ENCODE results near the gene COL4A4.
"Not testable (repeated sequence)": the region's sequence is repeated elsewhere in the genome, so short reads cannot be mapped to it uniquely, and the experiment has no call there.

The COL4A4 gene

DNA sequence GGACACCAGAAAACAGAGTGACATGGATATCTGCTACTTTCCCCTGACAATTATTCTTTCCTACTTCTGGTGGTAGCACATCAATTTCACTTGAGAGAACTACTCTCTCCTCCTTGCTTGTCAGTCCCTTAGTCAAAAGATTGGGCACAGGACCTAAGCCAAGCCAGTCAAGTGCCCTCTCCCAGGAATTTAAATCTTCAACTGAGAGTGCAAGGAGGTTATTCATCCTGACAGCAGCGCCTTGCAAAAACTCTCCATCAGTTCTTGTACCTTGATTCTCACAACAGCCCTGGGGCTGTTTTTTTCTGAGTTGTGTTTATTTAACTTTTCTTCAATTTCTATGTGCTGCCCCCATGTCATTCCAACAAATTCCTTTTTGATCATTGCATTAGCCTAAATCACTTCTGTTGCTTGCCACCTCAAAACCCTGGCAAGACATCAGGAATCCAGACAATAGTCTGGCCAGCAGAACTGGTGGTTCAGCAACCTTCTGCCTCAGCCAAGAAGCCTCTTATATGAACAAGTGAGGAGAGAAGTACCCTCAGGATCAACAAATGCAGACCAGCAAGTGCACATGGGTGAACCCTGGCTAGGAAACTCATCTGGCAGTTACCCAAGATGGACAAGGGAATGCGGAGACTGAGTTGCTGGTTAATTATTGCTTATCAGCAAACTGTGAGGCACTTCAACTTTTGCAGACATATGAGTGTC lies 19.8 kb upstream of the COL4A4 start:
- H2AFZ ChIP-seq (ENCODE audit: low read depth, low read length): no peak overlapping the region
- H3K9me3 ChIP-seq (ENCODE audit: low read length): no peaks in the 10 kb centered on the region
- H3K4me1 ChIP-seq (ENCODE audit: insufficient read depth, low read length): no peaks in the 10 kb centered on the region
- no peak overlapping the region for H3K4me3 ChIP-seq (ENCODE audit: low read length)
- H3K27me3 ChIP-seq (ENCODE audit: insufficient read depth, low read length): no peaks in the 10 kb centered on the region
- H3K36me3 ChIP-seq (ENCODE audit: insufficient read depth, low read length): no peaks in the 10 kb centered on the region

DNA sequence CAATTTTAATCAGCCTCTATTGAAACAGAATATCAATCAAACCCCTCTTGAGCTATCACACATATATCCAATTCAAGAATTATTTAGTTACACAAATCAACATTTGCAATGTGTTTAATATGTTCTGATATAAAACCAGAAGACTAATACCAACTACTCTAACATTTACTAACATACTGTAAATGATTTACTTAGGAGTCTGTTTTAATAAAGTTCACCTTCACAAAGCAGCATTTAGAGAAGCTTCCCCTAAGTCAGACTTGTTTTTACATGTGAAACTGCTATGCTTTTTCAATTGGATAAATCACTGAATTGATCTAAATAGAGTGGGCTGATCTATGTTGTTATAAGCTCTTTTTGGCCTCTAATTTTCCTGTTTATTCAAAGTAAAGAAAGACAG lies 18.8 kb upstream of the COL4A4 start:
- Histone ChIP-seq H3K36me3 (ENCODE audit: insufficient read depth, low read length) (no peaks in the 10 kb centered on the region), H2AFZ (ENCODE audit: low read depth, low read length) (no peak overlapping the region), H3K4me1 (ENCODE audit: insufficient read depth, low read length) (no peaks in the 10 kb centered on the region), H3K4me3 (ENCODE audit: low read length) (no peak overlapping the region), H3K27me3 (ENCODE audit: insufficient read depth, low read length) (no peaks in the 10 kb centered on the region), H3K9me3 (ENCODE audit: low read length) (no peaks in the 10 kb centered on the region)

DNA sequence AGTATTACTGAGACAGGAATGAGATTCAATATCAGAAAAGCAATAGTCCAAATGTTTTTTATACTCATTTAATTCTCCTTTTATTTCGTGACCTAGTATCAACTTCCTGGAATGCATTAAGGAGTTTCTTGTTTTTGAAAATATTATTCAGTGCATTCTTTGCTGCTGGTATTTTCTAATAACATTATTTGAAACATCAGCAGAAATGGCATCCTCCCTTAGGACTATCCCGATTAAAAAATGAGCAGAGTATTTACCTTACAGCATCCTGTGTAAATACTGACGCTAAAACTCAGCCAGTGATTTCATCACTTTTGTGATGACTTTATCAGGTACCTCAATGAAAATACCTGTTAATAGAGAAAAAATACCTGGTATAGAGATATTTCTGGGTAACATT lies 16.8 kb upstream of the COL4A4 start:
- H3K9me3 ChIP-seq (ENCODE audit: low read length): no peaks in the 10 kb centered on the region
- no peaks in the 10 kb centered on the region for H3K4me1 ChIP-seq (ENCODE audit: insufficient read depth, low read length)
- H3K36me3 ChIP-seq (ENCODE audit: insufficient read depth, low read length): no peaks in the 10 kb centered on the region
- H2AFZ ChIP-seq (ENCODE audit: low read depth, low read length): no peak overlapping the region
- no peak overlapping the region for H3K4me3 ChIP-seq (ENCODE audit: low read length)
- no peaks in the 10 kb centered on the region for H3K27me3 ChIP-seq (ENCODE audit: insufficient read depth, low read length)

DNA sequence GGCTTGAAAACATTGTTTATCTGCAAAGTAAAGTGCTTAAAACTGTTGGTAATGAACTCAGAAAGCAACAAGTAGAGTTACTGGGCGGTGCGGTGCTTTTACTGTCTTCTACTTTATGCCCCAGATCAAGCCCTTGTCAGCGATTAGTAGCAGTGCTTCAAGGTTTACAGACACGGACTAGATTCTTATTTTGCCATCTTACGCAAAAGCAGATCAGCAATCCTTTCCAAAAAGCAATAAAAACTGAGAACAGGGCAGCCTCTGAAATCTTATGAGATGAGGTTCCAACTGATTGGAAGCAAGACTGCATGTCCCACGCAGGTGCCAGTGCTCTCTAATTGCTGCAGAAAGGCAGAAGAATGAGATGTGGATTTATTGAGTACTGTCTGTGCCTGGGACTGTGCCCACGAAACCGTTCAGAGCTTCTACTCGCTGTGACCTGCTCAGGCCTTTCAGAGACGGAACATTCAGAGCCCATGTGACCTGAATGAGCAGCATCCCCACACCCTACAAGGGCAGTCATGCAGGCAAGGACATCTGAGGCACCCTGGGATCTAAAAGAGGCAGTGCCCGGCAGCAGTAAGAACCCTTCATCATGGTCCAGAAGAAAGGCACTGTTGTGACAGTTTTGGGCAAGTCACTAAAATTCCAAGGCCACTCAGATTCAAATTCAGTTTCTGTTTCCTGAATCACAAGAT lies 16.1 kb upstream of the COL4A4 start:
- no peaks in the 10 kb centered on the region for H3K9me3 ChIP-seq (ENCODE audit: low read length)
- no peak overlapping the region for H3K4me3 ChIP-seq (ENCODE audit: low read length)
- no peaks in the 10 kb centered on the region for H3K36me3 ChIP-seq (ENCODE audit: insufficient read depth, low read length)
- no peaks in the 10 kb centered on the region for H3K4me1 ChIP-seq (ENCODE audit: insufficient read depth, low read length)
- no peak overlapping the region for H2AFZ ChIP-seq (ENCODE audit: low read depth, low read length)
- H3K27me3 ChIP-seq (ENCODE audit: insufficient read depth, low read length): no peaks in the 10 kb centered on the region

DNA sequence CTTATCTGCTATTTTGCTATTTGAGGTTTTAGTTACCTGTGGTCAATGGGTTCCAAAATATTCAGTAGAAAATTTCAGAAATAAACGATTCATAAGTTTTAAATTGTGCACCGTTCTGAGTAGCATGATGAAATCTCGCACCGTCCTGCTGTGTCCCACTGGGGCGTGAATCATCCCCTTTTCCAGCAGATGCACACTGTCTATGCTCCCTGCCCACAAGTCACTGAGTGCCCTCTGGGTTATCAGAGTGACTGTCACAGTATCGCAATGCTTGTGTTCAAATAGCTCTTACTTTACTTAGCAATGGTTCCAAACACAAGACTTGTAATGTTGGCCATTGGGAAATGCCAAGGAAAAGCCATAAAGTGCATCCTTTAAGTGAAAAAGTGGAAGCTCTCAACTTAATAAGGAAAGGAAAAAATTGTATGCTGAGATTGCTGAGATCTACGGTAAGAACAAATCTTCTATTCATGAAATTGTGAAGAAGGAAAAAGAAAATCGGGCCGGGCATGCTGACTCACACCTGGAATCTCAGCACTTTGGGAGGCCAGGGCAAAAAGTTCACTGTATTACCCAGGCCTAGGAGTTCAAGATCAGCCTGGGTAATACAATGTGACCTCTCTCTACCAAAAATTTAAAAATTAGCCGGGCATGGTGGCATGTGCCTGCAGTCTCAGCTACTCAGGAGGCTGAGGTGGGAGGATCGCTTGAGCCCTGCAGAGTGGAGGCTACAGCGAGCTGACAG lies 13.8 kb upstream of the COL4A4 start:
- no peak overlapping the region for H2AFZ ChIP-seq (ENCODE audit: low read depth, low read length)
- H3K9me3 ChIP-seq (ENCODE audit: low read length): no peaks in the 10 kb centered on the region
- H3K36me3 ChIP-seq (ENCODE audit: insufficient read depth, low read length): no peaks in the 10 kb centered on the region
- no peaks in the 10 kb centered on the region for H3K27me3 ChIP-seq (ENCODE audit: insufficient read depth, low read length)
- no peak overlapping the region for H3K4me3 ChIP-seq (ENCODE audit: low read length)
- H3K4me1 ChIP-seq (ENCODE audit: insufficient read depth, low read length): no peaks in the 10 kb centered on the region

DNA sequence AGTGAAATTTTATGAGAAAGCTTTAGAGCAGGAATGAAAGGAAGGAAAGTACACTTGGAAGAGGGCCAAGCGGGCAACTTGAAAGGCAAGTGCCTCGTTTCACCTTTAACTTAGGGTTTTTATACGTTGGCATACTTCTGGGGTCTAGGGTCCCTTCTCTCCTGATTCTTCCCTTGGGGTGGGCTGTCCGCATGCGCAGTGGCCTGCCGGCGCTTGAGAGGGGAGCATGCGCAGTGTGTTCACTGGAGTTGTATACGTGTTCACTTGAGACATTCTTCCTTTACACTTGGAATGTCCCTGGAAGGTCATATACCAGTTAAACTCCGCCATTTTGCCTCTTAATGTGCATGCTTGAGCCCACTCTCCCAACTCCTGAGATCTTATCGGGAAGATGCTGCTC lies 7.8 kb upstream of the COL4A4 start:
- not testable (repeated sequence) for H3K4me1 ChIP-seq (ENCODE audit: insufficient read depth, low read length); H3K36me3 ChIP-seq (ENCODE audit: insufficient read depth, low read length); H3K27me3 ChIP-seq (ENCODE audit: insufficient read depth, low read length); H3K9me3 ChIP-seq (ENCODE audit: low read length); H2AFZ ChIP-seq (ENCODE audit: low read depth, low read length); H3K4me3 ChIP-seq (ENCODE audit: low read length)

DNA sequence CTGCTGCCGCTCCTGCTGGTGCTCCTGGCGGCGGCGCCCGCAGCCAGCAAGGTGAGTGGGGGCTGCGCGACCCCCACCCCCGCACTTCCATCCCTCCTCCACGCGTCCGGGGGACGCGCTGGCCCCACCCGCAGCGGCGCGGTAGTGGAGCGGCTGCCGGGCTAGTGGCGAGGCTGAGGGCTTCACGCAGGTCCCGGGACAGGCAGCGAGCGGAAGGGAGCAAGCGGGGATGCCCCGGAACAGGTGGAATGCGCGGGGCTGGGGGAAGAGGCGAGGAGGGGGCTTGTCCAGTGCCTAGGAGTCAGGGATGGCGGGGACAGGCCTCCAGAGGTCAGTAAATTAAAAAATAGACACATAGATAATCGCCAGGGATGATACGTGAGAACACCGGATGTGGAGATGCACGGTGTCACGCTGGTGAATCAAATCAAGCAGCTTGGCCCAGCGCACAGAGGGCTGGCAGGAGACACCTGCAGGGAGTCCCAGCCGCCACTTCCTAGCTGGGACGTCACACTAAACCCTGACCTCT lies 822 bp upstream of the COL4A4 start:
- Histone ChIP-seq H3K27me3 (ENCODE audit: insufficient read depth, low read length) (peaks cover 67% of the 10 kb centered on the region), H3K4me1 (ENCODE audit: insufficient read depth, low read length) (peaks cover 14% of the 10 kb centered on the region), H3K9me3 (ENCODE audit: low read length) (no peaks in the 10 kb centered on the region), H3K36me3 (ENCODE audit: insufficient read depth, low read length) (no peaks in the 10 kb centered on the region), H2AFZ (ENCODE audit: low read depth, low read length) (peak overlapping the region; percentile 63), H3K4me3 (ENCODE audit: low read length) (peak overlapping the region; percentile 6)

DNA sequence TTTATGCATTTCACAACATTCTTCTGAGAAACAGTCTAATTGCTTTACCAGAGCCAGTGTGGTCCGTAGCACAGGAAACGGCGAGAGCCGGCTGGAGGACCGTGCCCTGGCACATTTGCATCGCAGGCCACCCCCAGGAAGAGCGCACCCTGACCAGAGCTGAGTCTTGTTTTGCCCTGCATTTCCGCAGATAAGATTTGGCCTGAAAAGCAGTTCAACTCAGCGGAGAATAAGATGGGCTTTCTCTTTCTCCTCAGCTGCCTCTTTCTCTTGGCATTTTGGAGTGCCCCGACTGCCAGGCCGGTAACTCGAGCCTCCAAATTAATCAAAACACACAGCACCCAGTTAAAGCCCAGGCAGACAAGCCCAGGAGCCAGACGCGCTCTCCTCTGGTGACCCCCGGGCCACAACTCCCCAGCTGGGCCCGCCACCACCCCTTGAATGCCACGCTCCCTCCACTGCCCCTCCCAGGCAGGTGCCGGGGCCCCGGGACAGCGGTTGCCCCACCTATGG lies 464 bp downstream of the COL4A4 start:
- Histone ChIP-seq H3K4me1 (ENCODE audit: insufficient read depth, low read length) (peaks cover 14% of the 10 kb centered on the region), H3K27me3 (ENCODE audit: insufficient read depth, low read length) (peaks cover 67% of the 10 kb centered on the region), H3K36me3 (ENCODE audit: insufficient read depth, low read length) (no peaks in the 10 kb centered on the region), H2AFZ (ENCODE audit: low read depth, low read length) (peak overlapping the region; percentile 63), H3K9me3 (ENCODE audit: low read length) (no peaks in the 10 kb centered on the region), H3K4me3 (ENCODE audit: low read length) (no peak overlapping the region)

DNA sequence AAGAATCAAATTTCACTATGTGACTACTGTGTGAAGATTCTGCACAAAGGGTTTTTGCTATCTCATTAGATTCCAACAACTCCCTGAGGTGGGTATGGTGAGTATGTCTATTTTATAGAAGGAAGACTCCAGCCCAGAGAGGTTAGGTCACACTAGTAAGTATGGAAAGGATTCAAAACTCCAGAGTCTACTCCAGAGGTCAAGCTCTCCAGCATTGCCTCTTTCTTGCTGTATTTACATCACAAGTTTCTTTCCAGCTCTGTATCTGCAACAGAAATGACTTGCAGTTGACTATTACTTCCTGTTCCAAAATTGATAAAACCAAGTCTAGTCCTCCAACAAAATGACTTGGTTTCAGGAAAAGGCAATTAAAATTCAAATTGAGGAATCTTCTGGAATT lies 2.1 kb downstream of the COL4A4 start:
- Histone ChIP-seq H3K4me3 (ENCODE audit: low read length) (no peak overlapping the region), H2AFZ (ENCODE audit: low read depth, low read length) (no peak overlapping the region), H3K36me3 (ENCODE audit: insufficient read depth, low read length) (no peaks in the 10 kb centered on the region), H3K4me1 (ENCODE audit: insufficient read depth, low read length) (peaks cover 14% of the 10 kb centered on the region), H3K9me3 (ENCODE audit: low read length) (no peaks in the 10 kb centered on the region), H3K27me3 (ENCODE audit: insufficient read depth, low read length) (peaks cover 59% of the 10 kb centered on the region)

DNA sequence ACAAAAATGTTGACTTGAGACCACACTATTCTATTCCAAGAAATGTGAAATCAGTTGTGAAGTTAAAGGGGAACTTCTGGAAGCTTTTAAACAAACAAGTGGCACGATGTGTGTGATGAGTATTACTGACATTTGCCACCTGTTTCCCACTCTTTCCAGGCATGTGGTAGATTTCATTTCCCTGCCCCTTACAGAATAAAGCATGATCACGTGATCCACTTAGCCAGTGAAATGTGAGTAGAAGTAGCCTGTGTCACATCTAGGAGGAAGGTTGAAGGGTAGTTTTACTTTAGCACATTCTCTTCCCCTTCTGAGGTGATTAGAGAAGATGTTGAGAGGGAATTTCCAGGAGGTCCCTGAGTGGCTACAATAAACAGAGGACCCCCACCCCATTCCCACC lies 3.8 kb downstream of the COL4A4 start:
- Histone ChIP-seq H3K27me3 (ENCODE audit: insufficient read depth, low read length) (peaks cover 41% of the 10 kb centered on the region), H3K4me3 (ENCODE audit: low read length) (no peak overlapping the region), H3K4me1 (ENCODE audit: insufficient read depth, low read length) (peaks cover 14% of the 10 kb centered on the region), H2AFZ (ENCODE audit: low read depth, low read length) (no peak overlapping the region), H3K9me3 (ENCODE audit: low read length) (no peaks in the 10 kb centered on the region), H3K36me3 (ENCODE audit: insufficient read depth, low read length) (no peaks in the 10 kb centered on the region)

DNA sequence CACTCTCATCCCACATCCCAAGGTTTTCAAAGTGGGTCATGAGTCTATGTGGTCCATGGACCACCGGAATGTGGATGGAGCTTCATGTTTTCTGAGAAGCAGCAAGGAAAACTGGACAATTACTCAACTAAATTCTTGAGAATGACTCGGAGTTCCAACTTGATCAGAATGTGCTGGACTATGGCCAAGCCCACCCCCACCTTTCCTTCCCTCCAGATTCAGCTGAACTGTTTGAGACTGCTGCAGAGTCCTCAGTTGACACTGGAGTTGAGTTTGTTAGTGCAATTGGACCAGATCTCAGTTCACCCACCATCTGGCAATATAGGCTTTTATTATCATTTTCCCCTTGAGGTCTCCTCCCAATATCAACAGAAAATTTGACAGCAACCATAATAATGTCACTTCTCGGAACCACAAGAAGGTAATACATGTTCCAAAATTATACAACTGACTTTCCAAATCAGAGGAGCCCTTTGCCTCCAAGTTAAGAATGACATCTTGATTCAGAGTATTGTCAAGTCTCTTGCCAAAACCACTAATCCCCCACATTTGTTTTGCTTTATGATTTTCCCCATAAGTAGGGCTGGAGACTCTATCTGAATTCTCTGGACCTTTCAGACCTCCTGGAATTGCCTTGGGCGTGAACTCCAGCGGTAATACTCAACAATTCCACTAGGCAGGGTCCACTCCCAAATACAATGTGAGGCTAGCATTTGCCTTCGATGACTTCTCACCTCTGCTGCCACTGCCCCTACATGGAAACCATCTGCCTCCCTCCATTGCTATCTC lies 8.8 kb downstream of the COL4A4 start:
- no peak overlapping the region for H2AFZ ChIP-seq (ENCODE audit: low read depth, low read length)
- H3K9me3 ChIP-seq (ENCODE audit: low read length): no peaks in the 10 kb centered on the region
- no peaks in the 10 kb centered on the region for H3K4me1 ChIP-seq (ENCODE audit: insufficient read depth, low read length)
- no peak overlapping the region for H3K4me3 ChIP-seq (ENCODE audit: low read length)
- peaks cover 2% of the 10 kb centered on the region for H3K27me3 ChIP-seq (ENCODE audit: insufficient read depth, low read length)
- H3K36me3 ChIP-seq (ENCODE audit: insufficient read depth, low read length): no peaks in the 10 kb centered on the region

DNA sequence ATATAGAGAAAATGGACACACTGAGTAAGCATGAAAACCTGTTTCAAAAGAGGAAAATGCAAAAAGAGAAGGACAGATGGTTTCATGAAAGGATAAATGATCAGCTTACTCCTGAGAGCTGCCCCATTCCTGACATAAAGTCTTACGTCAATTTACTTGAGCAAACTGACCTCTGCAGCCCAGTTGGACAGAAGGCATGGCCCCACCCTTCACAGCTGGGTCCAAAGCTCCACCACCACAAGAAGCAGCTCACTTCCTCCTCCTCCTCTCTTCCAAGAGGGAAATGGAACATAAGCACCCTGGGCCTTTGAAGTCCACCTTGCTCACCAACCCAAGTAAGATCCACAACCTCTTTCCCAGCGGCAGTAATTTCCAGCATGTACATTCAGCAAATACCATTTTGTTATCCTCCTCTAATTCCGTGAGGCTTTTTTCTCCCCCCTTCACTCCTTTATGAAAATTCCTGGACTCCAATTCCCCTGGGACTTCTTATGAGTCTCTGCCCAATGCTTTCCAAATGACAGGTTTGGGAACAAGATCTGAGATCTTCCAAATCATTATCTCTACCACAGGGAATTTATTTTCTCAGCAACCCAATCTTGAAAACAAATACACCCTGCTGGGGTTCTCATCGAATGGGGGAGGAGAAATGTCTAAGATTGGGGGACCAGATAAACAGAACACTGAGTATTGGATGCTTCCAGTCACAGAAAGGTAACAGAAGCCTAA lies 10.1 kb downstream of the COL4A4 start:
- Histone ChIP-seq H3K27me3 (ENCODE audit: insufficient read depth, low read length) (no peaks in the 10 kb centered on the region), H3K9me3 (ENCODE audit: low read length) (no peaks in the 10 kb centered on the region), H3K4me1 (ENCODE audit: insufficient read depth, low read length) (no peaks in the 10 kb centered on the region), H3K36me3 (ENCODE audit: insufficient read depth, low read length) (no peaks in the 10 kb centered on the region), H2AFZ (ENCODE audit: low read depth, low read length) (no peak overlapping the region), H3K4me3 (ENCODE audit: low read length) (no peak overlapping the region)

Measured in neuron (in vitro differentiated cells).